Activated CD8-positive, alpha-beta T cell treated with anti-CD3 and anti-CD28 coated beads for 36 hours (primary cell): ENCODE results near the gene PARD3. TPM values are rescaled to one million over a fixed set of nuclear protein-coding genes. Genes with fewer than 3 reads are reported as not detected.

Experiments
- ATAC-seq: fragments of 200-7000 bp; cut with Tn5 transposase; one replicate; pipeline ENCODE4 v1.10.0; 2021; ENCODE audit warnings: mild to moderate bottlenecking, moderate library complexity
- CTCF ChIA-PET: fragments of 350-600 bp; sonication (Branson Sonifier 250); formaldehyde crosslinking; loops from one replicate; lab custom pipeline; 2021; ENCODE audit warnings: antibody characterized with exemption; lab: Charles Lee
- POLR2A ChIA-PET: fragments of 350-600 bp; sonication (Branson Sonifier 250); formaldehyde crosslinking; loops from one replicate; lab custom pipeline; 2021; ENCODE audit warnings: antibody characterized with exemption; lab: Charles Lee
- DNase-seq: peaks from one replicate; pipeline ENCODE4 v3.0.0-alpha.2; 2020
- H3K27ac Mint-ChIP-seq: one replicate; pipeline ENCODE4 v1.8.0; 2021; ENCODE audit warnings: mild to moderate bottlenecking, mixed read lengths
- H3K27me3 Mint-ChIP-seq: one replicate; pipeline ENCODE4 v1.8.0; 2021; ENCODE audit warnings: mixed read lengths
- H3K36me3 Mint-ChIP-seq: one replicate; pipeline ENCODE4 v1.8.0; 2021; ENCODE audit warnings: low read depth, mixed read lengths
- H3K4me1 Mint-ChIP-seq: one replicate; pipeline ENCODE4 v1.8.0; 2021; ENCODE audit warnings: low read depth, mixed read lengths
- H3K4me3 Mint-ChIP-seq: one replicate; pipeline ENCODE4 v1.8.0; 2021; ENCODE audit warnings: mild to moderate bottlenecking, moderate library complexity, mixed read lengths
- H3K9me3 Mint-ChIP-seq: one replicate; pipeline ENCODE4 v1.8.0; 2021; ENCODE audit warnings: mixed read lengths
- CTCF ChIP-seq: fragments of 200-600 bp; IDR thresholded peaks from one replicate; pipeline ENCODE4 v1.8.0; 2022; ENCODE audit warnings: antibody characterized with exemption, mild to moderate bottlenecking
- intact Hi-C: fragments of 100-400 bp; cut with micrococcal nuclease; formaldehyde crosslinking; loops from one replicate; pipeline ENCODE4 v1.10.0; 2022
- total RNA-seq, 2 experiments: library from RNA; stranded (reverse); gene quantifications; one replicate each; pipeline ENCODE4 v1.2.3, GENCODE V29; 2021

PARD3 gene
- total RNA-seq, 2 experiments from 2014 or later = 1.6 to 2.0 TPM

GRCh38 chr10:34152434-34152833, 662.7 kb downstream of the PARD3 start:
- no peak for TF ChIP-seq CTCF
- DNase-seq = no peak
- POLR2A ChIA-PET = no interaction called here
- H3K4me1 Mint-ChIP-seq = no peaks in the 10 kb centered on the region
- intact Hi-C loops = no loop called here
- CTCF ChIA-PET = no interaction called here
- no peaks in the 10 kb centered on the region for H3K27me3 Mint-ChIP-seq
- ATAC-seq = no peak
- no peaks in the 10 kb centered on the region for H3K36me3 Mint-ChIP-seq
- H3K27ac Mint-ChIP-seq = no peak overlapping the region
- no peak overlapping the region for H3K4me3 Mint-ChIP-seq
- H3K9me3 Mint-ChIP-seq = no peaks in the 10 kb centered on the region

GRCh38 chr10:34151931-34152330, 663.2 kb downstream of the PARD3 start:
- no peak for DNase-seq

GRCh38 chr10:34151481-34151880, 663.6 kb downstream of the PARD3 start:
- H3K36me3 Mint-ChIP-seq = no peaks in the 10 kb centered on the region
- ChIA-PET CTCF (no interaction called here), POLR2A (no interaction called here)
- no peak for DNase-seq
- no peak overlapping the region for H3K27ac Mint-ChIP-seq
- H3K4me1 Mint-ChIP-seq = no peaks in the 10 kb centered on the region
- no peak for ATAC-seq
- no peak overlapping the region for H3K4me3 Mint-ChIP-seq
- intact Hi-C loops = no loop called here
- H3K27me3 Mint-ChIP-seq = no peaks in the 10 kb centered on the region
- no peak for TF ChIP-seq CTCF
- H3K9me3 Mint-ChIP-seq = no peaks in the 10 kb centered on the region

More at GRCh38 chr10:34151931-34152330, 663.2 kb downstream of the PARD3 start:
- ChIA-PET CTCF (no interaction called here), POLR2A (no interaction called here)
- no peak for ATAC-seq
- Mint-ChIP-seq H3K27me3 (no peaks in the 10 kb centered on the region), H3K4me3 (no peak overlapping the region), H3K9me3 (no peaks in the 10 kb centered on the region), H3K27ac (no peak overlapping the region), H3K4me1 (no peaks in the 10 kb centered on the region), H3K36me3 (no peaks in the 10 kb centered on the region)
- no peak for TF ChIP-seq CTCF
- intact Hi-C loops = no loop called here

GRCh38 chr10:34150103-34150502, 665.0 kb downstream of the PARD3 start:
- ChIA-PET POLR2A (no interaction called here), CTCF (no interaction called here)
- Mint-ChIP-seq H3K27ac (no peak overlapping the region), H3K4me3 (no peak overlapping the region), H3K4me1 (no peaks in the 10 kb centered on the region), H3K36me3 (no peaks in the 10 kb centered on the region), H3K9me3 (no peaks in the 10 kb centered on the region), H3K27me3 (no peaks in the 10 kb centered on the region)
- DNase-seq = no peak
- TF ChIP-seq CTCF = no peak
- intact Hi-C loops = no loop called here
- ATAC-seq = no peak

GRCh38 chr10:34148305-34148657, 666.8 kb downstream of the PARD3 start:
- Mint-ChIP-seq H3K27me3 (no peaks in the 10 kb centered on the region), H3K4me1 (no peaks in the 10 kb centered on the region), H3K9me3 (no peaks in the 10 kb centered on the region), H3K36me3 (no peaks in the 10 kb centered on the region), H3K4me3 (no peak overlapping the region), H3K27ac (no peak overlapping the region)
- no peak for TF ChIP-seq CTCF
- ChIA-PET CTCF (no interaction called here), POLR2A (no interaction called here)
- DNase-seq (no peak), ATAC-seq (no peak)
- intact Hi-C loops = no loop called here
